Right ventricle myocardium superior (tissue), 1 donor: ENCODE results near the gene CCNJL. TPM values are rescaled to one million over a fixed set of nuclear protein-coding genes. Genes with fewer than 3 reads are reported as not detected.
"Not testable (repeated sequence)": the region's sequence is repeated elsewhere in the genome, so short reads cannot be mapped to it uniquely, and the experiment has no call there.

Experiments used
- ATAC-seq: fragments of 200-7000 bp; cut with Tn5 transposase; one replicate; pipeline ENCODE4 v1.9.1; 2020; ENCODE audit warnings: mild to moderate bottlenecking; ENCODE audit not compliant: poor library complexity
- DNase-seq: peaks from one replicate; pipeline ENCODE4 v3.0.0-alpha.2; 2020
- intact Hi-C: fragments of 100-400 bp; cut with DNase I; formaldehyde crosslinking; loops from one replicate; pipeline ENCODE4 v1.11.2; 2022
- total RNA-seq: library from RNA; stranded (reverse); fragmentation: NEBNext Ultra II Directional; extraction: Animal tissue kit (Norgen Biotek cat#: 25700); gene quantifications from one replicate; pipeline ENCODE4 v1.2.1, GENCODE V29; 2021
- donor health status: DM: no; HTN: yes; CAD: no; lungs with severe emphysema.

CCNJL gene
- total RNA-seq, 1 donor from 2014 or later: 6.8 TPM

- intact Hi-C loops, ATAC-seq, DNase-seq: not testable (repeated sequence)
These were observed 62.8 kb downstream of the CCNJL start for GRCh38 chr5:160249570-160249969.

- no peak for DNase-seq
- intact Hi-C loops: no loop called here
These were observed 66.8 kb downstream of the CCNJL start for GRCh38 chr5:160245506-160246086.

GRCh38 chr5:160242145-160242544 is 70.2 kb downstream of the CCNJL start:
- DNase-seq (no peak), ATAC-seq (no peak)
- intact Hi-C loops: no loop called here

More at GRCh38 chr5:160245506-160246086, 66.8 kb downstream of the CCNJL start:
- no peak for ATAC-seq

- ATAC-seq (no peak), DNase-seq (no peak)
- intact Hi-C loops: no loop called here
These were observed 72.0 kb downstream of the CCNJL start for GRCh38 chr5:160240350-160240749.

- ATAC-seq: no peak
- intact Hi-C loops: no loop called here
These were observed 74.7 kb downstream of the CCNJL start for GRCh38 chr5:160237571-160238093.

GRCh38 chr5:160235731-160236130 is 76.6 kb downstream of the CCNJL start:
- DNase-seq: no peak
- intact Hi-C loops: no loop called here

More at GRCh38 chr5:160237571-160238093, 74.7 kb downstream of the CCNJL start:
- no peak for DNase-seq

GRCh38 chr5:160233215-160233614 is 79.1 kb downstream of the CCNJL start:
- peak; percentile 11 for DNase-seq
- ATAC-seq: no peak
- intact Hi-C loops: no loop called here

More at GRCh38 chr5:160235731-160236130, 76.6 kb downstream of the CCNJL start:
- no peak for ATAC-seq

- intact Hi-C loops: no loop called here
- no peak for ATAC-seq
- no peak for DNase-seq
These were observed 80.5 kb downstream of the CCNJL start for GRCh38 chr5:160231783-160232342.

GRCh38 chr5:160230686-160231527 is 81.5 kb downstream of the CCNJL start:
- DNase-seq (peak; percentile 28), ATAC-seq (no peak)
- intact Hi-C loops: no loop called here

GRCh38 chr5:160229190-160229742 is 83.1 kb downstream of the CCNJL start, which contains the start of gene FABP6:
Gene FABP6 (plus strand): TSS chr5:160229506. CDS start chr5:160229558, 52 bp downstream.
- ATAC-seq (no peak), DNase-seq (no peak)
- intact Hi-C loops: no loop called here

- intact Hi-C loops: no loop called here
- DNase-seq: no peak
- ATAC-seq: no peak
These were observed 85.4 kb downstream of the CCNJL start for GRCh38 chr5:160227012-160227411.

GRCh38 chr5:160221082-160221481 is 91.3 kb downstream of the CCNJL start:
- ATAC-seq (no peak), DNase-seq (no peak)
- intact Hi-C loops: no loop called here

GRCh38 chr5:160219356-160219755 is 93.0 kb downstream of the CCNJL start:
- DNase-seq (no peak), ATAC-seq (no peak)
- intact Hi-C loops: no loop called here

- no peak for ATAC-seq
- intact Hi-C loops: no loop called here
- no peak for DNase-seq
These were observed 98.8 kb downstream of the CCNJL start for GRCh38 chr5:160213537-160213936.

- peak; percentile 83 for ATAC-seq
- intact Hi-C loops: no loop called here
These were observed 101.0 kb downstream of the CCNJL start for GRCh38 chr5:160211352-160211751.

GRCh38 chr5:160210606-160211005 is 101.8 kb downstream of the CCNJL start:
- intact Hi-C loops: no loop called here

More at GRCh38 chr5:160211352-160211751, 101.0 kb downstream of the CCNJL start:
- DNase-seq: no peak

GRCh38 chr5:160209917-160210316 is 102.4 kb downstream of the CCNJL start:
- ATAC-seq: no peak
- no peak for DNase-seq
- intact Hi-C loops: no loop called here

More at GRCh38 chr5:160210606-160211005, 101.8 kb downstream of the CCNJL start:
- DNase-seq: no peak
- no peak for ATAC-seq

GRCh38 chr5:160207061-160207460 is 105.3 kb downstream of the CCNJL start:
- no peak for ATAC-seq

More at GRCh38 chr5:160207061-160207460, 105.3 kb downstream of the CCNJL start:
- intact Hi-C loops: no loop called here
- no peak for DNase-seq
